HG03103 (cell line): ENCODE measurements around the gene OR10T2.
"Not testable (repeated sequence)": the region's sequence is repeated elsewhere in the genome, so short reads cannot be mapped to it uniquely, and the experiment has no call there.

Experiments used
- ATAC-seq: cut with Tn5 transposase; IDR thresholded peaks from one replicate; pipeline ENCODE4 v1.9.1; 2021; ENCODE audit warnings: low read depth; ENCODE audit not compliant: unreplicated experiment

OR10T2 gene

GRCh38 chr1:158398818-158399514 lies at the start of gene OR10T2:
OR10T2 (minus strand) TSS chr1:158399466; CDS start chr1:158399466, 0 bp downstream.
- no peak for ATAC-seq

GRCh38 chr1:158445376-158445775 lies 46.1 kb upstream of the OR10T2 start:
- no peak for ATAC-seq

GRCh38 chr1:158434741-158435140 lies 35.5 kb upstream of the OR10T2 start:
- no peak for ATAC-seq

GRCh38 chr1:158430163-158430562 lies 30.9 kb upstream of the OR10T2 start:
- not testable (repeated sequence) for ATAC-seq

GRCh38 chr1:158426137-158426536 lies 26.9 kb upstream of the OR10T2 start, which contains the start of gene OR10K2:
OR10K2 (minus strand) TSS chr1:158426237; CDS start chr1:158420866, 5,371 bp downstream.
- ATAC-seq, result no peak

- no peak for ATAC-seq
Observed at GRCh38 chr1:158425027-158425426, 25.8 kb upstream of the OR10T2 start.

- ATAC-seq, result no peak
Observed at GRCh38 chr1:158422212-158422611, 22.9 kb upstream of the OR10T2 start.

GRCh38 chr1:158417586-158417985 lies 18.3 kb upstream of the OR10T2 start:
- ATAC-seq, result no peak

GRCh38 chr1:158414651-158415345 lies 15.5 kb upstream of the OR10T2 start:
- no peak for ATAC-seq

GRCh38 chr1:158407092-158407491 lies 7.8 kb upstream of the OR10T2 start:
- no peak for ATAC-seq

GRCh38 chr1:158400871-158401270 lies 1.6 kb upstream of the OR10T2 start:
- no peak for ATAC-seq

- no peak for ATAC-seq
Observed at GRCh38 chr1:158396646-158397045, 2.6 kb downstream of the OR10T2 start.

- no peak for ATAC-seq
Observed at GRCh38 chr1:158393476-158393875, 5.8 kb downstream of the OR10T2 start.

- ATAC-seq, result no peak
Observed at GRCh38 chr1:158391099-158391498, 8.2 kb downstream of the OR10T2 start.

GRCh38 chr1:158390331-158390730 lies 8.9 kb downstream of the OR10T2 start:
- no peak for ATAC-seq

- no peak for ATAC-seq
Observed at GRCh38 chr1:158374860-158375259, 24.4 kb downstream of the OR10T2 start.

GRCh38 chr1:158374101-158374500 lies 25.2 kb downstream of the OR10T2 start:
- not testable (repeated sequence) for ATAC-seq

GRCh38 chr1:158371188-158371953 lies 27.9 kb downstream of the OR10T2 start:
- peak; percentile 87 for ATAC-seq

GRCh38 chr1:158366783-158367182 lies 32.5 kb downstream of the OR10T2 start:
- no peak for ATAC-seq

GRCh38 chr1:158362941-158363340 lies 36.3 kb downstream of the OR10T2 start:
- ATAC-seq, result no peak

GRCh38 chr1:158362482-158362881 lies 36.8 kb downstream of the OR10T2 start:
- ATAC-seq, result no peak
